Suprapubic skin (tissue), 4 donors: ENCODE data around the gene CD37. TPM values are rescaled to one million over a fixed set of nuclear protein-coding genes. Genes with fewer than 3 reads are reported as not detected.

Experiments used
- DNase-seq, 2 donors: peaks; one replicate each; pipeline ENCODE4 v3.0.0-alpha.2; 2019; ENCODE audit warnings: low spot score in 2 of 2
- H3K27ac ChIP-seq: fragments of 200-600 bp; sonication (generic); one replicate; pipeline ENCODE4 v1.5.1; 2019
- H3K27me3 ChIP-seq: fragments of 200-600 bp; sonication (generic); one replicate; pipeline ENCODE4 v1.5.1; 2019
- H3K36me3 ChIP-seq: fragments of 200-600 bp; sonication (generic); one replicate; pipeline ENCODE4 v1.5.1; 2019
- H3K4me1 ChIP-seq: fragments of 200-600 bp; sonication (generic); one replicate; pipeline ENCODE4 v1.5.1; 2019
- H3K4me3 ChIP-seq: fragments of 200-600 bp; sonication (generic); one replicate; pipeline ENCODE4 v1.5.1; 2019; ENCODE audit warnings: mild to moderate bottlenecking
- H3K9me3 ChIP-seq: fragments of 200-600 bp; sonication (generic); one replicate; pipeline ENCODE4 v1.5.1; 2019
- EP300 ChIP-seq: sonication (generic); formaldehyde crosslinking; IDR thresholded peaks from one replicate; pipeline ENCODE4 v1.6.1; 2017; ENCODE audit warnings: antibody characterized with exemption
- POLR2A ChIP-seq, 2 donors: fragments of 450-650 bp; IDR thresholded peaks; one replicate each; pipeline ENCODE4 v1.6.1; 2017; ENCODE audit warnings: antibody characterized with exemption in 2 of 2, mild to moderate bottlenecking in 2 of 2, moderate library complexity in 2 of 2
- POLR2AphosphoS5 ChIP-seq, 3 donors: sonication (generic); formaldehyde crosslinking; IDR thresholded peaks; one replicate each; pipeline ENCODE4 v1.6.1; 2017; ENCODE audit warnings: antibody characterized with exemption in 3 of 3
- WGBS: methylation state at CpG from one replicate; pipeline ENCODE4 v1.1.5; 2018; 5-methylcytosine and 5-hydroxymethylcytosine counted together
- total RNA-seq, 4 donors: library from RNA; depleted of rRNA; stranded (reverse); fragments of >200 nt; gene quantifications; one replicate each; pipeline ENCODE4 v1.1.0, GENCODE V29; 2016
- TF ChIP-seq, protein P1 (sequence below), 2 donors: fragments of 200-600 bp in 1 of 2; fragments of 450-650 bp in 1 of 2; sonication (generic) in 1 of 2; IDR thresholded peaks; one replicate each; pipeline ENCODE4 v1.5.1; 2016 to 2019; ENCODE audit warnings: antibody characterized with exemption in 2 of 2, mild to moderate bottlenecking in 1 of 2, moderate library complexity in 1 of 2

Gene CD37
- total RNA-seq, 4 donors from 2014 or later: 2.9 to 25.7 (median 5.0) TPM

DNA sequence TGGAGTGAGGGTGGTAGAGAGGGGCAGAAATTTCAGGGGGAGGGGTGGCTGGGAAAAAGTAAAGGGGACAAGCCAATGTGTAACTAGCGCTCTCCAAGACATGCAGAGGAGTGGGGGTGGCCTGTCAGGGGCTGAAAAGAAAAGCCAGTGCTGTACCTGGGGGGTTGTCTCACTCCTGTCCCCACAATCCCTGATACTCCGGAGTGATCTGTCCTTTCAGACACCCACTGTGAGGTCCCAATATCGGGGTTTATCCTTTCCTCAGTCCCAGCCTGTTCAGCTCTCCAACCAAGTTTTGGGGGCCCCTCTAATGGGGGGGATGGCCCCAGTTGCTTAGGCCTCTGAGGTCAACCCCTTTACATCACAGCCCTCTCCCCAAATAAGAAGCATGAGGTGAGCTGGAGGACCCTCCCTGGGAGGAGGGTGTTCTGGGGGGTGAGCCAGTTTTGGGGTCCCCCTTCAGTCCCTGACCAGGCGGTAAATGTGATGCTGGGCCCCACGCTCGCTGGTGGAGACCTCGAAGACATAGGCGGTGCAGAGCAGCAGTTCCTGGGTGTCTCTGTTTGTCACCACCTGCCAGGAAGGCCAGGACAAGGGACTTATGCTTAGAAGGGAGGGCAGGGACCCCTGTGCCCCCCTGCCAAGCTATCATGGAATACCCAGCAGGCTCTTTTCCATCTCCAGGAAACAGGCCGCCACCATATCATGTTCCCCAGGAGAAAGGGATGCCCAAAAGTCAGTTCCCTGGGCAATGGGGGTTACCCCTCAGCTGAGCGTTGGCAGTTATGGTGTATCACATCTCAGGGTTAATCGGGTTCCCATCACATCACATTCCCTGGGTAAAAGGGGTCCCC is 5.9 kb downstream of the CD37 start:
- TF ChIP-seq EP300 (no peak), POLR2AphosphoS5 (IDR thresholded peaks at IDR 0.05) (no peak), POLR2A (IDR thresholded peaks at IDR 0.05) (no peak)
- TF ChIP-seq, protein P1, sequence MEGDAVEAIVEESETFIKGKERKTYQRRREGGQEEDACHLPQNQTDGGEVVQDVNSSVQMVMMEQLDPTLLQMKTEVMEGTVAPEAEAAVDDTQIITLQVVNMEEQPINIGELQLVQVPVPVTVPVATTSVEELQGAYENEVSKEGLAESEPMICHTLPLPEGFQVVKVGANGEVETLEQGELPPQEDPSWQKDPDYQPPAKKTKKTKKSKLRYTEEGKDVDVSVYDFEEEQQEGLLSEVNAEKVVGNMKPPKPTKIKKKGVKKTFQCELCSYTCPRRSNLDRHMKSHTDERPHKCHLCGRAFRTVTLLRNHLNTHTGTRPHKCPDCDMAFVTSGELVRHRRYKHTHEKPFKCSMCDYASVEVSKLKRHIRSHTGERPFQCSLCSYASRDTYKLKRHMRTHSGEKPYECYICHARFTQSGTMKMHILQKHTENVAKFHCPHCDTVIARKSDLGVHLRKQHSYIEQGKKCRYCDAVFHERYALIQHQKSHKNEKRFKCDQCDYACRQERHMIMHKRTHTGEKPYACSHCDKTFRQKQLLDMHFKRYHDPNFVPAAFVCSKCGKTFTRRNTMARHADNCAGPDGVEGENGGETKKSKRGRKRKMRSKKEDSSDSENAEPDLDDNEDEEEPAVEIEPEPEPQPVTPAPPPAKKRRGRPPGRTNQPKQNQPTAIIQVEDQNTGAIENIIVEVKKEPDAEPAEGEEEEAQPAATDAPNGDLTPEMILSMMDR (IDR thresholded peaks at IDR 0.05): no peak
- H3K4me3 ChIP-seq: no peak overlapping the region
- 94% methylated on average over 10 of the region's 11 CpGs for WGBS
- peaks cover 30% of the 10 kb centered on the region for H3K4me1 ChIP-seq
- peak overlapping the region; percentile 15 for H3K27ac ChIP-seq
- DNase-seq: peak in 1 of 2 donors; percentile 63
- H3K36me3 ChIP-seq: peaks cover 48% of the 10 kb centered on the region
- no peaks in the 10 kb centered on the region for H3K27me3 ChIP-seq
- no peaks in the 10 kb centered on the region for H3K9me3 ChIP-seq

GRCh38 chr19:49342291-49342721 is 7.1 kb downstream of the CD37 start:
- H3K4me3 ChIP-seq: no peak overlapping the region
- 95% methylated on average over 11 of the region's 11 CpGs for WGBS
- H3K27ac ChIP-seq: no peak overlapping the region
- no peaks in the 10 kb centered on the region for H3K27me3 ChIP-seq
- H3K9me3 ChIP-seq: no peaks in the 10 kb centered on the region
- TF ChIP-seq EP300 (no peak), POLR2A (IDR thresholded peaks at IDR 0.05) (no peak)
- peaks cover 60% of the 10 kb centered on the region for H3K36me3 ChIP-seq
- no peak for DNase-seq
- peaks cover 30% of the 10 kb centered on the region for H3K4me1 ChIP-seq

DNA sequence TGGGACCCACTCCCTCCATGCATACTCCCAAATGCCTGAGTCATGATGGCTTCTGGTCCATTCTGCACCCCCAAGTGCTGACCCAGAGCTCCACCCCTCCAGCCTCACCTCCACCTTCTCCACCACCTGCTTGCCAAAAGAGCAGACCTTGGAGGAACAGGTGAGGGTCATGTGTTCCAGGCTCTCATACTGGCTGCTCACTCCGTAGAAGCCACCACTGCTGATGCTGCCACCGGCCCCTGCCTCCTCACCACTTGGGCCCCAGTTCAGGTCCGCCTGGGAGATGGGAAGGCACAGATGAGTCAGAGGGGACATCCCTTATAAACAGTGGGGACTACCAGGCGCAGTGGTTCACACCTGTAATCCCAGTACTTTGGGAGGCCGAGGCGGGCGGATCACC is 7.9 kb downstream of the CD37 start:
- peaks cover 63% of the 10 kb centered on the region for H3K36me3 ChIP-seq
- WGBS: 92% methylated on average over 7 of the region's 7 CpGs
- TF ChIP-seq POLR2AphosphoS5 (IDR thresholded peaks at IDR 0.05): no peak
- TF ChIP-seq POLR2A (IDR thresholded peaks at IDR 0.05): no peak
- TF ChIP-seq EP300: no peak
- TF ChIP-seq, protein P1 (IDR thresholded peaks at IDR 0.05): no peak

GRCh38 chr19:49344505-49345423 is 9.6 kb downstream of the CD37 start:
- TF ChIP-seq EP300 (no peak), POLR2AphosphoS5 (IDR thresholded peaks at IDR 0.05) (no peak), POLR2A (IDR thresholded peaks at IDR 0.05) (no peak)
- TF ChIP-seq, protein P1 (IDR thresholded peaks at IDR 0.05): no peak
- Histone ChIP-seq H3K36me3 (peaks cover 73% of the 10 kb centered on the region), H3K27me3 (no peaks in the 10 kb centered on the region), H3K9me3 (no peaks in the 10 kb centered on the region), H3K4me3 (no peak overlapping the region), H3K27ac (no peak overlapping the region), H3K4me1 (peaks cover 12% of the 10 kb centered on the region)
- no peak for DNase-seq
- WGBS: 89% methylated on average over 10 of the region's 11 CpGs

More for the DNA sequence above, 7.9 kb downstream of the CD37 start:
- H3K27ac ChIP-seq: no peak overlapping the region
- H3K27me3 ChIP-seq: no peaks in the 10 kb centered on the region
- no peak overlapping the region for H3K4me3 ChIP-seq
- H3K9me3 ChIP-seq: no peaks in the 10 kb centered on the region
- H3K4me1 ChIP-seq: peaks cover 27% of the 10 kb centered on the region
- peak in 1 of 2 donors; percentile 27 for DNase-seq

DNA sequence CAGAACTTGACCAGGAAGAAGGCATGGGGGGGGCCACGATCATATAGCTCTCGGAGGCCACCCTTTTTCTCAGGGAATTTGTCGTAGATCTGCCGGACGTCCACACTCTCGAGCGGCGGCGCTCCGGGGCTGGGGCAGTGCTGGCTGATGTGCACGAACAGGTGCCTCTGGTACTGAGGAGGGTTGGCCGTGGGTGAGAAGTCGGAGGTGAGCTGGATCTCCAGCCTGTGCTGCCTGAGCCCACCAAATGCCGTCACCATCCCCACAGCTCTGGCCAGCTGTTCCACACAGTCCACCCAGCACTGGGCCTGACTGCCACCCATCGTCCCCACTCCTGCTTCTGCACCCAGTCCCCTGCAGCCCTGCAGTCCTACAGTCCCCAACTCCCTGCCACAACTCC is 12.0 kb downstream of the CD37 start:
- TF ChIP-seq, protein P1 (IDR thresholded peaks at IDR 0.05): no peak
- no peak for TF ChIP-seq EP300
- no peak for TF ChIP-seq POLR2A (IDR thresholded peaks at IDR 0.05)
- no peak for TF ChIP-seq POLR2AphosphoS5 (IDR thresholded peaks at IDR 0.05)
- H3K36me3 ChIP-seq: peaks cover 74% of the 10 kb centered on the region
- H3K4me3 ChIP-seq: no peak overlapping the region
- no peak overlapping the region for H3K27ac ChIP-seq
- H3K9me3 ChIP-seq: no peaks in the 10 kb centered on the region
- DNase-seq: no peak
- 89% methylated on average over 13 of the region's 15 CpGs for WGBS
- H3K4me1 ChIP-seq: no peaks in the 10 kb centered on the region
- H3K27me3 ChIP-seq: no peaks in the 10 kb centered on the region
